ENCODE measurements around the gene SEMA6B. TPM values are rescaled to one million over a fixed set of nuclear protein-coding genes. Genes with fewer than 3 reads are reported as not detected.

SEMA6B gene
- total and polyA plus RNA-seq, 2 of the 8 experiments (the other 6 are each of a cell fraction or from before 2014, with no cell fraction given), result 31.3 to 54.4 TPM

DNA sequence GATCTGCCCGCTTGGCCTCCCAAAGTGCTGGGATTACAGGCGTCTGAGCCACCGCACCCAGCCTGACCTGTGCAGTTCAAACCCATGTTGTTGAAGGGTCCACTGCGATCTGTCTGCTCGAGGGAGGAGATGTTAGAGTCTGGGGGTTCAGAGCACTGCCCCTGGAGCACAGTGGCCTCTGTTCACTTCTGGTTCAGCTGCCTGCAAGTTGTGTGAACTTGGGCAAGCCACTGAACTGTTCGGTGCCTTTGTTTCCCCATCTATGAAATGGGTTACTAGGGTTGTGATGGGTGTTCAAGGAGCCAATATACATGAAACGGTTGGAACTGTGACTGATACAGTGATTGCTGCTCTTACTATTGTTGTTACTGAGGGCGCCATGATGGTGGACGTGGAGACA is 26.1 kb downstream of the SEMA6B start:
- Histone ChIP-seq H2BK15ac (ENCODE audit: low read length) (no peak overlapping the region), H2BK120ac (replicated peaks; ENCODE audit: low read depth, low read length) (no peak overlapping the region), H3K79me1 (ENCODE audit: low read depth, low read length) (no peaks in the 10 kb centered on the region), H3K18ac (ENCODE audit: extremely low read depth, low read length) (no peak overlapping the region), H3K9ac (replicated peaks in 1 of 4; ENCODE audit: extremely low read depth in 1 of 4, low read depth in 3 of 4, low read length in 3 of 4) (no peak overlapping the region), H3K4me2 (ENCODE audit: insufficient read depth in 1 of 2, low read depth in 2 of 2, low read length in 2 of 2) (no peak overlapping the region), H4K8ac (ENCODE audit: extremely low read depth, insufficient read depth, low read length) (no peak overlapping the region), H3K27ac (ENCODE audit: low read depth, low read length) (no peak overlapping the region), H3K27me3 (replicated peaks in 1 of 4; ENCODE audit: control insufficient read depth in 3 of 4, extremely low read depth in 1 of 4, insufficient read depth in 3 of 4, low read length in 3 of 4) (peaks cover 0 to 21% (median 16%) of the 10 kb centered on the region in 4 experiments; a peak in 4 of 7 replicates), H3K4ac (replicated peaks; ENCODE audit: insufficient read length, low read depth, low read length) (no peak overlapping the region), H4K91ac (replicated peaks; ENCODE audit: insufficient read length, low read length) (no peak overlapping the region), H3K23me2 (ENCODE audit: low read depth, low read length) (peaks cover 4% of the 10 kb centered on the region; the same call in 1 of the 2 replicates), H3K14ac (ENCODE audit: insufficient read length) (no peak overlapping the region), H3K23ac (ENCODE audit: insufficient read length) (no peak overlapping the region), H2AFZ (ENCODE audit: low read length) (no peak overlapping the region), H2BK12ac (ENCODE audit: low read depth, low read length) (no peak overlapping the region), H3K56ac (replicated peaks; ENCODE audit: insufficient read length, low read depth, low read length) (no peak overlapping the region), H3K4me1 (replicated peaks in 1 of 4; ENCODE audit: control insufficient read depth in 3 of 4, insufficient read depth in 4 of 4, low read length in 3 of 4) (peaks cover 0 to 6% (median 3%) of the 10 kb centered on the region in 4 experiments; a peak in 3 of 7 replicates), H4K20me1 (replicated peaks in 1 of 2; ENCODE audit: control insufficient read depth in 1 of 2, insufficient read depth in 2 of 2, low read length in 2 of 2) (peaks cover 0 to 3% of the 10 kb centered on the region in 2 experiments), H3K9me3 (ENCODE audit: insufficient read depth in 2 of 2, low read depth in 1 of 2, low read length in 1 of 2) (no peaks in the 10 kb centered on the region), H3K36me3 (ENCODE audit: control insufficient read depth in 2 of 4, insufficient read depth in 4 of 4, low read length in 3 of 4) (no peaks in the 10 kb centered on the region), H2AK5ac (ENCODE audit: low read depth, low read length) (no peak overlapping the region), H2BK20ac (ENCODE audit: low read length) (no peak overlapping the region), H4K5ac (ENCODE audit: insufficient read length, low read depth, low read length) (no peak overlapping the region), H2BK5ac (ENCODE audit: low read depth, low read length) (no peak overlapping the region), H3K79me2 (ENCODE audit: control insufficient read depth in 1 of 2, insufficient read depth in 2 of 2, low read length in 2 of 2) (no peaks in the 10 kb centered on the region), H3K4me3 (ENCODE audit: extremely low read depth in 1 of 4, insufficient read depth in 2 of 4, low read depth in 3 of 4, low read length in 4 of 4) (no peak overlapping the region)
- FAIRE-seq (no peak), DNase-seq (ENCODE audit: low read depth in 1 of 2, low spot score in 2 of 2) (no peak)
- TF ChIP-seq, protein P1, sequence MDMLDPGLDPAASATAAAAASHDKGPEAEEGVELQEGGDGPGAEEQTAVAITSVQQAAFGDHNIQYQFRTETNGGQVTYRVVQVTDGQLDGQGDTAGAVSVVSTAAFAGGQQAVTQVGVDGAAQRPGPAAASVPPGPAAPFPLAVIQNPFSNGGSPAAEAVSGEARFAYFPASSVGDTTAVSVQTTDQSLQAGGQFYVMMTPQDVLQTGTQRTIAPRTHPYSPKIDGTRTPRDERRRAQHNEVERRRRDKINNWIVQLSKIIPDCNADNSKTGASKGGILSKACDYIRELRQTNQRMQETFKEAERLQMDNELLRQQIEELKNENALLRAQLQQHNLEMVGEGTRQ (IDR thresholded peaks at IDR 0.05; ENCODE audit: low read length), result no peak
- no peak for TF ChIP-seq YY1 (IDR thresholded peaks at IDR 0.05; ENCODE audit: low read depth, low read length)
- no peak for TF ChIP-seq SRF (IDR thresholded peaks at IDR 0.05; ENCODE audit: low read depth, low read length)
- no peak for TF ChIP-seq SIRT6 (IDR thresholded peaks at IDR 0.05; ENCODE audit: low read length)
- TF ChIP-seq GABPA (IDR thresholded peaks at IDR 0.05; ENCODE audit: borderline replicate concordance, insufficient read depth, low read length), result no peak
- TF ChIP-seq, protein P2, sequence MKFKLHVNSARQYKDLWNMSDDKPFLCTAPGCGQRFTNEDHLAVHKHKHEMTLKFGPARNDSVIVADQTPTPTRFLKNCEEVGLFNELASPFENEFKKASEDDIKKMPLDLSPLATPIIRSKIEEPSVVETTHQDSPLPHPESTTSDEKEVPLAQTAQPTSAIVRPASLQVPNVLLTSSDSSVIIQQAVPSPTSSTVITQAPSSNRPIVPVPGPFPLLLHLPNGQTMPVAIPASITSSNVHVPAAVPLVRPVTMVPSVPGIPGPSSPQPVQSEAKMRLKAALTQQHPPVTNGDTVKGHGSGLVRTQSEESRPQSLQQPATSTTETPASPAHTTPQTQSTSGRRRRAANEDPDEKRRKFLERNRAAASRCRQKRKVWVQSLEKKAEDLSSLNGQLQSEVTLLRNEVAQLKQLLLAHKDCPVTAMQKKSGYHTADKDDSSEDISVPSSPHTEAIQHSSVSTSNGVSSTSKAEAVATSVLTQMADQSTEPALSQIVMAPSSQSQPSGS (IDR thresholded peaks at IDR 0.05; ENCODE audit: low read length), result no peak
- no peak for TF ChIP-seq CBX5 (IDR thresholded peaks at IDR 0.05; ENCODE audit: low read depth, low read length)
- no peak for TF ChIP-seq CBX8 (IDR thresholded peaks at IDR 0.05; ENCODE audit: borderline replicate concordance, low read depth, low read length)
- 92% methylated on average over 8 of the region's 9 CpGs; no CpG with 5 or more reads in 1 of the 2 experiments for WGBS, 2 experiments (ENCODE audit: extremely low coverage in 1 of 2, insufficient coverage in 1 of 2, insufficient read length in 1 of 2, insufficient replicate concordance in 2 of 2, low coverage in 1 of 2, low lambda C conversion rate in 2 of 2, missing lambda C conversion rate in 1 of 2)
- CTCF ChIA-PET (ENCODE audit: partially characterized antibody), result interaction anchor here (0.6 to 11.6 kb wide), 3 partner anchors 10 to 55 kb away, joined by 3 to 174 read pairs (median 7); no protein-coding TSS in a partner anchor
- POLR2A ChIA-PET (ENCODE audit: partially characterized antibody), result interaction anchor here (1.5 kb wide), 1 partner anchor 39 kb away, joined by 4 read pairs; no protein-coding TSS in a partner anchor

All from H1 (cell line).